Dedifferentiated amniotic fluid mesenchymal stem cell (primary cell): Measurements from ENCODE around the gene CASK.

Source experiments
- DNase-seq: peaks from one replicate; pipeline ENCODE4 v3.0.0-alpha.2; 2016; ENCODE audit errors: extremely low spot score

CASK gene

GRCh38 chrX:41827886-41828285 lies 95.5 kb downstream of the CASK start:
- no peak for DNase-seq

- no peak for DNase-seq
Measured at GRCh38 chrX:41825796-41826195, 97.6 kb downstream of the CASK start.

GRCh38 chrX:41824551-41824950 lies 98.8 kb downstream of the CASK start:
- no peak for DNase-seq

GRCh38 chrX:41823402-41823801 lies 100.0 kb downstream of the CASK start:
- no peak for DNase-seq

GRCh38 chrX:41822892-41823291 lies 100.5 kb downstream of the CASK start:
- DNase-seq: no peak

- no peak for DNase-seq
Measured at GRCh38 chrX:41808047-41808446, 115.3 kb downstream of the CASK start.

- no peak for DNase-seq
Measured at GRCh38 chrX:41802958-41803357, 120.4 kb downstream of the CASK start.

- DNase-seq: no peak
Measured at GRCh38 chrX:41799661-41800060, 123.7 kb downstream of the CASK start.

- no peak for DNase-seq
Measured at GRCh38 chrX:41796577-41796976, 126.8 kb downstream of the CASK start.

- DNase-seq: no peak
Measured at GRCh38 chrX:41796046-41796445, 127.3 kb downstream of the CASK start.

GRCh38 chrX:41789374-41789773 lies 134.0 kb downstream of the CASK start:
- DNase-seq: no peak

- DNase-seq: no peak
Measured at GRCh38 chrX:41785685-41786084, 137.7 kb downstream of the CASK start.

- peak; percentile 35 for DNase-seq
Measured at GRCh38 chrX:41781500-41781899, 141.9 kb downstream of the CASK start.

GRCh38 chrX:41779941-41780340 lies 143.4 kb downstream of the CASK start:
- no peak for DNase-seq

- peak; percentile 14 for DNase-seq
Measured at GRCh38 chrX:41779030-41779564, 144.3 kb downstream of the CASK start.

- DNase-seq: no peak
Measured at GRCh38 chrX:41761702-41762101, 161.7 kb downstream of the CASK start.

GRCh38 chrX:41761169-41761568 lies 162.2 kb downstream of the CASK start:
- DNase-seq: no peak

- no peak for DNase-seq
Measured at GRCh38 chrX:41759817-41760216, 163.5 kb downstream of the CASK start.

GRCh38 chrX:41758401-41758800 lies 165.0 kb downstream of the CASK start:
- DNase-seq: no peak

- DNase-seq: no peak
Measured at GRCh38 chrX:41750716-41751115, 172.6 kb downstream of the CASK start.

GRCh38 chrX:41739871-41740270 lies 183.5 kb downstream of the CASK start:
- no peak for DNase-seq

GRCh38 chrX:41737065-41737464 lies 186.3 kb downstream of the CASK start:
- no peak for DNase-seq

- no peak for DNase-seq
Measured at GRCh38 chrX:41734530-41734929, 188.8 kb downstream of the CASK start.

- no peak for DNase-seq
Measured at GRCh38 chrX:41733939-41734338, 189.4 kb downstream of the CASK start.

- DNase-seq: no peak
Measured at GRCh38 chrX:41732260-41732659, 191.1 kb downstream of the CASK start.
